ENCODE measurements around the gene TTC3.

TTC3 gene

GRCh38 chr21:37153935-37154350 is 80.9 kb downstream of the TTC3 start:
- Histone ChIP-seq H3K79me2 (ENCODE audit: low read length) (no peaks in the 10 kb centered on the region), H3K9me3 (replicated peaks; ENCODE audit: insufficient read depth, low read length) (no peaks in the 10 kb centered on the region), H3K4me1 (ENCODE audit: low read length) (no peaks in the 10 kb centered on the region), H3K27me3 (replicated peaks; ENCODE audit: insufficient read depth, low read length) (no peaks in the 10 kb centered on the region), H3K9ac (ENCODE audit: low read length) (no peak overlapping the region), H3K4me2 (ENCODE audit: low read depth, low read length) (no peak overlapping the region), H3F3A (ENCODE audit: insufficient read depth, low read length) (no peaks in the 10 kb centered on the region), H3K9me2 (replicated peaks; ENCODE audit: insufficient read depth, low read length) (no peaks in the 10 kb centered on the region), H4K20me1 (ENCODE audit: insufficient read depth, low read length) (no peaks in the 10 kb centered on the region), H3K27ac (ENCODE audit: low read length) (no peak overlapping the region), H3K36me3 (replicated peaks; ENCODE audit: insufficient read depth, low read length) (no peaks in the 10 kb centered on the region), H2AFZ (ENCODE audit: low read length) (no peak overlapping the region), H3K4me3 (ENCODE audit: low read length) (no peak overlapping the region)
- no peak for DNase-seq
- no peak for TF ChIP-seq EZH2 (optimal IDR thresholded peaks at IDR 0.05; ENCODE audit: low read depth, low read length)
- no peak for TF ChIP-seq EZH2phosphoT487 (IDR thresholded peaks at IDR 0.05; ENCODE audit: low read length)

DNA sequence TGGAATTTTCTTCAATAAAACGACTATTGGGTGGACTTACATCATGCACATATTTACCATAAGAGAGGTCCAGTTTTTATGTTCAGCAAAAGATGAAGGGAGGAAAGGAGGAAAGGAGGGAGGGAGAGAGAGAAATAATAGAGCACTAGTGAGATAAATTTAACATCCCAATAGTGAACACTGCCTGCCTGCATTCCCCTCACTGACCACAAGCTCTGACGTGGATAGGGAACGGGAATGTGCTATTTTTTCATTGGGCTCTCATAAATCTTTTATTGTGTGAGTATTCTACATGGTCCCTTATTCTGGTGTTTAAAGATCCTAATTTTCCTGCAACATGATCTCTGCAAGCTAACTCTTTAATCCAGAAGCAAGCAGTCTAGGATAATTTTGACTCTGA is 82.1 kb downstream of the TTC3 start:
- Histone ChIP-seq H4K20me1 (ENCODE audit: insufficient read depth, low read length) (no peaks in the 10 kb centered on the region), H3K9me3 (replicated peaks; ENCODE audit: insufficient read depth, low read length) (no peaks in the 10 kb centered on the region), H3K79me2 (ENCODE audit: low read length) (no peaks in the 10 kb centered on the region), H3K4me1 (ENCODE audit: low read length) (no peaks in the 10 kb centered on the region), H3K9ac (ENCODE audit: low read length) (no peak overlapping the region), H2AFZ (ENCODE audit: low read length) (no peak overlapping the region), H3K27ac (ENCODE audit: low read length) (no peak overlapping the region), H3K4me2 (ENCODE audit: low read depth, low read length) (no peak overlapping the region), H3K36me3 (replicated peaks; ENCODE audit: insufficient read depth, low read length) (no peaks in the 10 kb centered on the region), H3K4me3 (ENCODE audit: low read length) (no peak overlapping the region), H3F3A (ENCODE audit: insufficient read depth, low read length) (no peaks in the 10 kb centered on the region), H3K27me3 (replicated peaks; ENCODE audit: insufficient read depth, low read length) (no peaks in the 10 kb centered on the region), H3K9me2 (replicated peaks; ENCODE audit: insufficient read depth, low read length) (no peaks in the 10 kb centered on the region)
- TF ChIP-seq EZH2 (optimal IDR thresholded peaks at IDR 0.05; ENCODE audit: low read depth, low read length) (no peak), EZH2phosphoT487 (IDR thresholded peaks at IDR 0.05; ENCODE audit: low read length) (no peak)
- TF ChIP-seq, protein P1, sequence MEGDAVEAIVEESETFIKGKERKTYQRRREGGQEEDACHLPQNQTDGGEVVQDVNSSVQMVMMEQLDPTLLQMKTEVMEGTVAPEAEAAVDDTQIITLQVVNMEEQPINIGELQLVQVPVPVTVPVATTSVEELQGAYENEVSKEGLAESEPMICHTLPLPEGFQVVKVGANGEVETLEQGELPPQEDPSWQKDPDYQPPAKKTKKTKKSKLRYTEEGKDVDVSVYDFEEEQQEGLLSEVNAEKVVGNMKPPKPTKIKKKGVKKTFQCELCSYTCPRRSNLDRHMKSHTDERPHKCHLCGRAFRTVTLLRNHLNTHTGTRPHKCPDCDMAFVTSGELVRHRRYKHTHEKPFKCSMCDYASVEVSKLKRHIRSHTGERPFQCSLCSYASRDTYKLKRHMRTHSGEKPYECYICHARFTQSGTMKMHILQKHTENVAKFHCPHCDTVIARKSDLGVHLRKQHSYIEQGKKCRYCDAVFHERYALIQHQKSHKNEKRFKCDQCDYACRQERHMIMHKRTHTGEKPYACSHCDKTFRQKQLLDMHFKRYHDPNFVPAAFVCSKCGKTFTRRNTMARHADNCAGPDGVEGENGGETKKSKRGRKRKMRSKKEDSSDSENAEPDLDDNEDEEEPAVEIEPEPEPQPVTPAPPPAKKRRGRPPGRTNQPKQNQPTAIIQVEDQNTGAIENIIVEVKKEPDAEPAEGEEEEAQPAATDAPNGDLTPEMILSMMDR (IDR thresholded peaks at IDR 0.05; ENCODE audit: low read length), result no peak
- DNase-seq, result no peak

GRCh38 chr21:37157938-37158337 is 84.9 kb downstream of the TTC3 start:
- H3K9me2 ChIP-seq (replicated peaks; ENCODE audit: insufficient read depth, low read length), result no peaks in the 10 kb centered on the region
- no peaks in the 10 kb centered on the region for H3K79me2 ChIP-seq (ENCODE audit: low read length)
- TF ChIP-seq EZH2phosphoT487 (IDR thresholded peaks at IDR 0.05; ENCODE audit: low read length) (no peak), EZH2 (optimal IDR thresholded peaks at IDR 0.05; ENCODE audit: low read depth, low read length) (no peak)
- TF ChIP-seq, protein P1 (IDR thresholded peaks at IDR 0.05; ENCODE audit: low read length), result no peak
- no peak overlapping the region for H3K9ac ChIP-seq (ENCODE audit: low read length)
- H3K27me3 ChIP-seq (replicated peaks; ENCODE audit: insufficient read depth, low read length), result no peaks in the 10 kb centered on the region
- DNase-seq, result no peak
- H3K9me3 ChIP-seq (replicated peaks; ENCODE audit: insufficient read depth, low read length), result no peaks in the 10 kb centered on the region
- H3K4me3 ChIP-seq (ENCODE audit: low read length), result no peak overlapping the region
- no peaks in the 10 kb centered on the region for H3F3A ChIP-seq (ENCODE audit: insufficient read depth, low read length)
- H3K27ac ChIP-seq (ENCODE audit: low read length), result no peak overlapping the region
- no peaks in the 10 kb centered on the region for H3K36me3 ChIP-seq (replicated peaks; ENCODE audit: insufficient read depth, low read length)
- no peak overlapping the region for H2AFZ ChIP-seq (ENCODE audit: low read length)
- no peak overlapping the region for H3K4me2 ChIP-seq (ENCODE audit: low read depth, low read length)
- no peaks in the 10 kb centered on the region for H4K20me1 ChIP-seq (ENCODE audit: insufficient read depth, low read length)
- no peaks in the 10 kb centered on the region for H3K4me1 ChIP-seq (ENCODE audit: low read length)

- Histone ChIP-seq H3K4me1 (ENCODE audit: low read length) (no peaks in the 10 kb centered on the region), H3K9me2 (replicated peaks; ENCODE audit: insufficient read depth, low read length) (no peaks in the 10 kb centered on the region), H3K79me2 (ENCODE audit: low read length) (no peaks in the 10 kb centered on the region), H3K9ac (ENCODE audit: low read length) (no peak overlapping the region), H4K20me1 (ENCODE audit: insufficient read depth, low read length) (no peaks in the 10 kb centered on the region), H3K9me3 (replicated peaks; ENCODE audit: insufficient read depth, low read length) (no peaks in the 10 kb centered on the region), H2AFZ (ENCODE audit: low read length) (no peak overlapping the region), H3K27me3 (replicated peaks; ENCODE audit: insufficient read depth, low read length) (no peaks in the 10 kb centered on the region), H3K4me2 (ENCODE audit: low read depth, low read length) (no peak overlapping the region), H3K36me3 (replicated peaks; ENCODE audit: insufficient read depth, low read length) (no peaks in the 10 kb centered on the region), H3F3A (ENCODE audit: insufficient read depth, low read length) (no peaks in the 10 kb centered on the region), H3K27ac (ENCODE audit: low read length) (no peak overlapping the region), H3K4me3 (ENCODE audit: low read length) (no peak overlapping the region)
- DNase-seq, result no peak
- TF ChIP-seq EZH2phosphoT487 (IDR thresholded peaks at IDR 0.05; ENCODE audit: low read length), result no peak
- no peak for TF ChIP-seq EZH2 (optimal IDR thresholded peaks at IDR 0.05; ENCODE audit: low read depth, low read length)
Measured at GRCh38 chr21:37159053-37159776, 86.2 kb downstream of the TTC3 start.

Measured in MM.1S (cell line).